HG03469 (cell line): ENCODE results near the gene ZNF846.
"Not testable (repeated sequence)": the region's sequence is repeated elsewhere in the genome, so short reads cannot be mapped to it uniquely, and the experiment has no call there.

Experiments used
- ATAC-seq: cut with Tn5 transposase; IDR thresholded peaks from one replicate; pipeline ENCODE4 v1.9.1; 2021; ENCODE audit warnings: mild to moderate bottlenecking, moderate library complexity, moderate number of reproducible peaks; ENCODE audit not compliant: unreplicated experiment

Gene ZNF846

DNA sequence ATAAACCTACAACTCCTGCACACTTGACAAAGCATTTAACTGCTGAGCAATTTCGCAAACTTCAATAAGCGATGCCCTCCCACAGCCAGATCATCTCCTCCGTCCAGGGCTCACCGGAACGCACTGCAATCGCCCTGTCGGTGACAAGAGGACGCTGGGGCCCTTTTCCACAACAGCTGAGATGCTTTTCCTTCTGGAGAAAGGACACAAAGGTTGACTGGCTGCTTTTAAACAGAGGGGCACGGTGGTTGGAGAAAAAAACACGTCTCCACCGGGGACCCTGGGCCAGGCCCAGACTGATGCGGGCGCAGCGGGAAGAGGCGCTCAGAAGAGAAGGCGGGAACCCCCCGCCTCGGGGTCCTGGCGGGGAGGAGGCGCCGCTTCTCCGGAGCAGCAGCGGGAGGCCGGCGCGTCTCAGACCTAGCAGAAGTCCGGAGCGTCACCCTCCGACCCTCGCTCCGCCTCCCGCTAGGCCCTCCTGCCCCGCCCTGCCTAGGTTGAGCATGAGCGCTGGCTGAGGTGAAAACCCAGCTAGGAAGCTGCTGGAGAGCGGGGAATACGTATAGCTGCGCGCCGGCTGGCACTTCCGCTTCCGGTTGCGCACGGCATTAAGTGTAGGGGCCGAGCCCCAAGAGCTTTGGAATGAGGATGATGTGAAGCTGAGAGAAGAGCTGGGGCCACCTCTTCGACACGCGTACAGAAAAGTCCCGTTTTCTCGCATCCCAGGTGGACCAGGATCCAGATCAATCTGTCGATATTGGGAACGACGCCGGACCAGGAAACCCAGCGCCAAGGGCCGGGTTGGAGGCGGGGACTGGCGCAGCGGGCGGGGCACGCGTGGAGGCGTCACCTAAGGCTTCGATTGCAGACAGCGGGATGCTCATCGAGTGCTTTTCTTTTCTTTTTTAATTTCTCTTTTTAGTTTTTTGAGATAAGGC is at the start of gene ZNF846:
Gene ZNF846 (minus strand): TSS at position 564 of the 938 bp plus-strand sequence. CDS start 3,788 bp downstream, outside the sequence.
- ATAC-seq: peak; percentile 93

DNA sequence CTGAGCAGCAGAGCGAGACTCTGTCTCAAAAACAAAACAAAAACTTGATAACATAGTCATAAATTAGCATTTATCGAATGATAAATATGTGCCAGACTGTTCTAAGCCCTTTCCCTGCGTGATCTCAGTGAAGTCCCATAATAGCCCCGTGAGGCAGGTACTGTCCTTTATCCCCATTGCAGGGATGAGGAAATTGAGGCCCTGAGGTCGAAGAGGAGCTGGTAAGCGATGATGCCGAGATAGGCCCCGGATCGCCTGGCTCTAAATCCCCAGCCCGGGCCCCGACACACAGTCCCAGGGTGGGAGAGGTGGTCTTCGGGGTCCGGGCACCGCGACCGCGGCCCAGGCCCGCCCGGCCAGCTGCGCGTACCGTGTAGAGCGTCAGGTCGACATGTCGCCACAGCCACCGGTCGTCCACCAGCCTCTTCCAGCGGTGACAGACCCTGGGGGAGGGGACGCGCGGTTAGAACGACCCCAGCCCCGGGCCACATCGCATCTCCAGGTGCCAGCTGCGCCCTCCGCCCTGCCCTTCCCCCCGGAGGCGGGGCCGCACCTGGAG is 49.7 kb upstream of the ZNF846 start:
- ATAC-seq: no peak

DNA sequence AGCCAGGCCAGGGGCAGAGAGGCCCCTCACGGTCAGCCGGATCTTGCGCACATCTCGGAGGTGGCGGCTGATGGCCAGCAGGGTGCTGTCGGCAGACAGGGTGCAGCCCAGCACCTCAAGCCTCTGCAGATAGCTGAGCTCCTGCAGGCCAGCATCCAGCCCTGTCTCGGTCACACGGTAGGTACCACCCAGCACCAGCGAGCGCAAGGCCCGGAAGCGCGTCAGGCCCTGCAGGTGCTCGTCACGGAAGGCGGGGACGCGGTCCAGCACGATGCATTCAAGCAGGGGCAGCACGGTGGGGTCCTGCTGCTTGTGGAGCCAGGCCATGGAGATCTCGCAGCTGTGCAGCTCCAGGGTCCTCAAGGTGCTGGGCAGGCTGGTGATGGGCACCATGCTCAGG is 42.6 kb upstream of the ZNF846 start:
- no peak for ATAC-seq

DNA sequence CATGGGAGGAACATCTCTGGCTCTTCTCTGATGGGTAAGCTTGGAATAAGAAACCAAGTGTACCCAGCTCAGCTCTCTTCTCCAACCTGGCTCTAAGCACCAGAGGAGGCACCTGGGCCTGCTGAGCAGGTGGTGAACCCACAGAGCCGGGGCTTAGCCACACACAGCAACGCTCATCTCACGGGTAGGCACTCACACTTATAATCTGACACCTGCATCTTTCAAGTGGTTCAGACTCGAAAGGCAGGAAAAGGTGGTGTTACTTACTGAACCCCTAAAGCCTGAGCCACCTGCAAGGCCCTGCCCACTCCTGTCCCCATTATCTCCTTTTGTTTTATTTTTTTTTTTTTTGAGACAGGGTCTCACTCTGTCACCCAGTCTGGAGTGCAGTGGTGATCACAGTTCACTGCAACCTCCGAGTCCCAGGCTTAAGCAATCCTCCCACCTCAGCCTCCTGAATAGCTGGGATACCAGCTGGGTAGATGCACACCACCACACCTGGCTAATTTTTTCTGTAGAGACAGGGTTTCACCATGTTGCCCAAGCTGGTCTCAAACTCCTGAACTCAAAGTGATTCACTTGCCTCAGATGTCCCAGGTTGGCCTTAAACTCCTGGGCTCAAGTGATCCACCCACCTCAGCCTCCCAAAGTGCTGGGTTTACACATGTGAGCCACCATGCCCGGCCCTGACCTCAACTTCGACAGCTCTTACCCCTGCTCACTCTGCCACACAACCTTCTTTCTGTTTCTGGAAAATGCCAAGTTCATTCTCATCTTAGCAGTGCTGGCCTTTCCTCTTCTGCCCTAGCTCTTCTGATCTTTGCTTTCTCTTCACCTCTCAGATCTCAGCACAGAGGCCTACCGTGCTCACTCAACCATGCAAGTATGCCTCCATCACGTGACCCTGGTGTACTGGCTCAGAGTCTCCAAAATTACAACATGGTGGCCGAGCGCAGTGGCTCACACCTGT is 40.6 kb upstream of the ZNF846 start:
- ATAC-seq: no peak

DNA sequence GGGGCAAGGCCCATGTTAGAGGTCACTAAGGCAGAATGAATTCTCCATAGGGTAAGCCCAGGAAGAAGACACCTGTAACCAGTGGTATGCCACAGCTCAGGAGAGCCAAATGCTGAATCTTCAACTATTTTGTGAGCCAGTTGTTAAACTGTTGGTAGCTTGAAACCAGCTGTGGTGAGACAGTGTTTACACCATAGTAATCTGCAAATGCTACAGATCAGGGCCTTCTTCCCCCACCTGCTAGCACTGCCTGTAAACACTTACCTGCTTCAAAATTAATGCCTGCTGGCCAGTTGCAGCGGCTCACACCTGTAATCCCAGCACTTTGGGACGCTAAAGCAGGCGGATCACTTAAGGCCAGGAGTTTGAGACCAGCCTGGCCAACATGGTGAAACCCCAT is 38.3 kb upstream of the ZNF846 start:
- ATAC-seq: no peak

DNA sequence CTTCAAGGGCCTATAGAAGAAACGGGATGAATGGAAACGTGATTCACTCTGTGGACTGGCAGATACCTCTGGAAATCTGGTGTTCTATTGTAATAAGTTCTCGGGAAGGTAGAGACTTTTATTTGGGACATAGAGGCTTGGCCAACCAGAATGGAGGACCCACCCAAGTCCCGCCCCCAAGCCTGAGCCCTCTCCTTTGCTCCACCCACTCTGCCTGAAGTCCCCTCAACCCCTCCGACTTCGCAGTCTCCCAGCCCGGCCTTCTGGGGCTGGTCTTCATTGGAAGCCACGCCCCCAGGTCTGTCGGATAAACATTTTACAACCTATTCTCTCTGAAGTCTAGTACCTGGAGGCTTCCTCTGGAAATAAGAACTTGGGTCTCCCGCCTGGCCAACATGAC is 33.4 kb upstream of the ZNF846 start:
- no peak for ATAC-seq

DNA sequence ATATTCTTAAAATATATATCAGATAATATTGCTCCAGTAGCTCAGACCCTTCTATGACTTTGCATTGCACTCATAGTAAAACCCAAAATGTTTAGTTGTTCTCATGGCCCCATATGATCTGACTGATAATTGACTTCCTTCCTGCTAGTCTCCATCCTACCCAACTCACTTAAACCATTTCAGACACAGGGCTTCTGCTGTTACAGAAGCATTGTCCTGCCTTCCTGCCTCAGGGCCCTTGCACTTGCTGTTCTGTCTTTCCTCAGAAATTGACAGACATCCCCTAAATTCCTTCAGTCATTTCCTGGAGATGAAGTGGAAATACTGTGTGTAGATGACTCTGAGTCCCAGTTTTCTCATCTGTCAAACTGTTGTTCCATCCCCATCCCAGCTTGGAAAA is 30.6 kb upstream of the ZNF846 start:
- ATAC-seq: no peak

DNA sequence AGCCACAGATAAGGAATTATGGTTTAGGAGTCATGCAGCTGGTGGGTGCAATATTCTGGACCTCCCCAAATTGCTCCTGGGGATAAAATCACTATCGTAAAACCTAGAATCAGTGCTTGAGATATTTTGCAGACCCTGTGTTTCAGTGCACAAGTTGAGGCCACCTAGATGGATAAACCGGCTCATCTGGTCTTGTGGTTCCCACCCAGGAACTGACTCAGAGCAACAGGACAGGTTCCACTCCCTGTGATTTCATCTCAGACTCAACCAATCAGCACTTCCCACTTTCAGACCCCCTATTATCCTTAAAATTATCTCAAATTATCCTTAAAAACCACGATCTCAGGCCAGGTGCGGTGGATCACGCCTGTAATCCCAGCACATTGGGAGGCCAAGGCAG is 29.3 kb upstream of the ZNF846 start:
- ATAC-seq: no peak

DNA sequence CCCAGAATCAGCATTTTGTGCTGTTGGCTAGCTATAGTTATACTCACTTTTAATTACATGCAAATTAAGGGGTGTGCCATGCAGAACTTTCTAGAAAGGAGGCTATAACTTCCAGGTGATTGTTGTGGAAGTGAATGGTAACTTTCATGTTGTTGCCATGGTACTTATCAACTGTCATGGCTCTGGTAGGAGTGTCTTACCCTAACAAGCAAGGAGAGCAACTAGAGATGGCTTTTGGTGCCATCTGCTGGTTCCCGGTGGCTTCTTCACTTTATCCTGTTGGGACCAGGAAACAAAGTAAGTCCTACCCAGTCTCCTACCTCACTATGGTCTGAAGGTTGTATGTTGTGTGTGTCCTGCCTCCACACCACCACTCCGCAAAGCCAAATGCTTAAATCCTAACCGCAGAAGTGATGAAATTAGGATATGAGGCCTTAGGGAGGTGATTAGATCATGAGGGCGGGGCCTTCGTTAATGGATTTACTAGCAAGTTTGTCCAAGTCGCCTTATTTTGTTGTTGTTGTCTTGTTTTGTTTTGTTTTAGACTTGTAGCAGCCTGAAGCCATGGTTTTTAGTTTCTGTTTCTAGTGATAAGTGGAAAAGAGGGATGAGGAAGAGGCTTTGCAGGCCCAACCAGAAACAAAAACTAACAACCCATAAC is 27.7 kb upstream of the ZNF846 start:
- peak; percentile 50 for ATAC-seq

DNA sequence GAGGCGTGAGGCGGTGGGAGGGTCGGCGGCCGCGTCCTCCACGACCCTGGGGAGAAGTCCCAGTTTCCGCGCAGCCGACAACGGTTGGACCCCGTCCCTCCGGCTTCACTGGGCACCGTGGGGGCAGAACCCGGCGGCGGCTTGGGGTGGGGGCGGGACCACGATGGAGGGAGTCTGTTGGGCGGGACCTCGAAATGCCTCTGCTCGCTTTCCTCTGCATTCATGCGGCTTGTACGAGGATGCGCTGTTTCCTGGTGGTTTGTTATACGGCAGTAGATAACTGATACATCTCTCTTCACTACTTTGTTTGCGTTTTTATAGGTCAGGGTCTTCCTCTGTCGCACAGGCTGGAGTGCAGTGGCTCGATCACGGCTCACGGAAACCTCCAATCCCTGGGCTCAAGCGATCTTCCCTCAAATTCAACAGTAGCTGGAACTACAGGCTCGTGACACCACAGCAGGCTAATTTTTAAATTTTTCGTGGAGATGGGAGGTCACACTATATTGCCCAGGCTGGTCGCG is 24.6 kb upstream of the ZNF846 start:
- no peak for ATAC-seq

DNA sequence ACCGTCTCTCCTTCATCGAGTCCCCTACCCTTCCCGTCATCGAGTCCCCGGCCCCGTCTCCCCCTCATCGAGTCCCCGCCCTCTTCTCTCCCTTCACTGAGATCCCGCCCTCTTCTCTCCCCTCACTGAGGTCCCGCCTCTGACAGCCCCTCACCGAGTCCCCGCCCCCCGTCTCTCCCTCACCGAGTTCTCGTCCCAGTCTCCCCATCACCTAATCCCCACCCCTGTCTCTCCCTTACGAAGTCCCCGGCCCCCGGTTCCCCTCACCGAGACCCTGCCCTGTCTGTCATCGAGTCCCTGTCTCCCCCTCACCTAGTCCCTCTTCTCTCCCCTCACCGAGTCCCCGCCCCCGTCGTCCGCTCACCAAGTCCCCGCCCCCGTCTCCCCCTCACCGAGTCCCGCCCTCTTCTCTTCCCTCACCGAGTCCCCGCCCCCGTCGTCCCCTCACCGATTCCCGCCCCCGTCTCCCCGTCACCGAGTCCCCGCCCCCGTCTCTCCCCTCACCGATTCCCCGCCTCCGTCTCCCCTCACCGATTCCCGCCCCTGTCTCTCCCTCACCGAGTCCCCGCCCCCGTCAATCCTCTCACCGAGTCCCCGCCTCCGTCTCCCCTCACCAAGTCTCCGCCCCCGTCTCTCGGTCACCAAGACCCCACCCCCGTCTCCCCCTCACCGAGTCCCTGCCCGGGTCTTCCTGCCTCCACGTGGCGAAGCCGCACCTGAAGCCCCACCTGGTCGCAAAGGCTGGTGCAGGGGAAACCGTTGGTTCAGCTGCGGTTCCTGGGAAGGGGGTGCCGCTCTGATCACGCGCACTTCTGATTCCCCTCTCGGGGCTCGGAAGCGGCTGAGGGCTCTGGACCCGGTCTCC is 23.9 kb upstream of the ZNF846 start:
- no peak for ATAC-seq

DNA sequence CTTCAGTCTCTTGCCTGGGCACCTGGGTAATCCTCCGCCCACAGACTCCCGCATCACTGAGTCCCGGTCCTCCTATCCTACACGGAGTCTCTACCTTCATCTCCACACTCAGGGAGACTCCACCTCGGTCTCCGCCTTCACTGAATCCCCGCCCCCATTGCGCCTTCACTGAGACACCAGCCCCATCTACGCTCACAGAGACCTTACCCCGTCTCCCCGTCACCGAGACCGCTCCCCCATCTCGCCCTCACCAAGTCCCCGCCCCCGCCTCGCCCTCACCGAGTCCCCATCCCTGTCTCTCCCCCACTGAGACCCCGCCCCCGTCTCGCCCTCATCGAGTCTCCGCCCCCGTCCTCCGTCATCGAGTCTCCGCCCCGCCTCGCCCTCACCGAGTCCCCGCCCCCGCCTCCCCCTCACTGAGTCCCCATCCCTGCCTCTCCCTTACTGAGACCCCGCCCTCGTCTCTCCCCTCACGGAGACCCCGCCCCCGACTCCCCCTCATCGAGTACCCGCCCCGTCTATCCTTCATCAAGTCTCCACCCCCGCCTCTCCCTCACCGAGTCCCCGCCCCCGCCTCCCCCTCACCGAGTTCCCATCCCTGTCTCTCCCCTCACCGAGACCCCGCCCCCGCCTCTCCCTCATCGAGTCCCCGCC is 23.1 kb upstream of the ZNF846 start:
- no peak for ATAC-seq

DNA sequence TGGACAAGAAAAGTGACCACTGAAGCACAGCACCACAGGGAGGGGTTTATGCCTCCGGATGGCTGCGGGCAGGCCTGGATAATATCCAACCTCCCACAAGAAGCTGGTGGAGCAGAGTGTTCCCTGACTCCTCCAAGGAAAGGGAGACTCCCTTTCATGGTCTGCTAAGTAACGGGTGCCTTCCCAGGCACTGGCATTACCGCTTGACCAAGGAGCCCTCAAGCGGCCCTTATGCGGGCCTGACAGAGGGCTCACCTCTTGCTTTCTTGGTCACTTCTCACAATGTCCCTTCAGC is 22.5 kb upstream of the ZNF846 start:
- not testable (repeated sequence) for ATAC-seq

DNA sequence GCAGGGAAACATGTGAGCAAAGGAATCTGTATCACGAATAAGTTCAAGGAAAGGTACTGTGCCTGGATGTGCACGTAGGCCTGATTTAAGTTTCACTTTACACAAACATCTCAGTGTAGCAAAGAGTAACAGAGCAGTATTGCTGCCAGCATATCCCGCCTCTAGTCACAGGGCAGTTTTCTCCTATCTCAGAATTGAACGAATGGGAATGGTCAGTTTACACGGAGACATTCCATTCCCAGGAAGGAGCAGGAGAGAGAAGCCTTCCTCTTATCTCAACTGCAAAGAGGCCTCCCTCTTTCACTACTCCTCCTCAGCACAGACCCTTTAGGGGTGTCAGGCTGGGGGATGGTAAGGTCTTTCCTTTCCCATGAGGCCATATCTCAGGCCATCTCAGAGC is 21.0 kb upstream of the ZNF846 start:
- ATAC-seq: not testable (repeated sequence)

DNA sequence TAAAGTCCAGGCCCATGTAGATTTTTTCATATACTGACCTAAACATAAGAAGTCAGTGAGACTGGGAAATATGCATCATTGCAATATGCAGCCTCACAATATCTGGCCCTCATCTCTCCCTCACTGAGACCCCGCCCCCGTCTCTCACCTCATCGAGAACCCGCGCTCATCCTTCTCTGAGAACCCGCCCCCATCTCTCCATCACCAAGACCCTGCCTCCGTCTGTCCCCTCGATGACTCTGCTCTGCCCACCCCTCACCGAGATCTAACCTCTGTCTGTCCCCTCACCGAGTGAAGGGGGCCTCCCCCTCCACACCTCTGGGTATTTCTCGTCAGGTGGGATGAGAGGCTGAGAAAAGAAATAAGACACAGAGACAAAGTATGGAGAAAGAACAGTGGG is 20.5 kb upstream of the ZNF846 start:
- ATAC-seq: no peak

DNA sequence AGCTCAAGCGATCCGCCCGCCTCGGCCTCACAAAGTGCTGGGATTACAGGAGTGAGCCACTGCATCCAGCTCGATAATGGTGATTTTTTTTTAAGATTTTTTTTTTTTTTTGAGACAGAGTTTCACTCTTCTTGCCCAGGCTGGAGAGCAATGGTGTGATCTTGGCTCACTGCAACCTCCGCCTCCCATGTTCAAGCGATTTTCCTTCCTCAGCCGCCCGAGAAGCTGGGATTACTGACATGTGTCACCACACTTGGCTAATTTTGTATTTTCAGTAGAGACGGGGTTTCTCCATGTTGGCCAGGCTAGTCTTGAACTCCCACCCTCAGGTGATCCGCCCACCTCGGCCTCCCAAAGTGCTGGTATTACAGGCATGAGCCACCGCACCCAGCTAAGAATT is 20.1 kb upstream of the ZNF846 start:
- not testable (repeated sequence) for ATAC-seq

DNA sequence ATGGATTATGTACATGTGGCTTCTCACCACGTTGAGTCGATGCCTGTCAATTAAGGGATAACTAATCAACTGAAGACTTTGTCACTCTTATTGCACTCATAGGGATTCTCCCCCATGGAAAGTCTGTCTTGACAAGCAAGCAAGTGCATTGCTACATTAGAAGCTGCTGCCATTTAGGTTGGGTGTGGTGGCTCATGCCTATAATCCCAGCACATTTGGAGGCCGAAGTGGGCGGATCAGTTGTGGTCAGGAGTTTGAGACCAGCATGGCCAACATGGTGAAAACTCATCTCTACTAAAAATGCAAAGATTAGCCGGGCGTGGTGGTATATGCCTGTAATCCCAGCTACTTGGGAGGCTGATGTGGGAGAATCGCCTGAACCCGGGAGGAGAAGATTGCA is 18.3 kb upstream of the ZNF846 start:
- no peak for ATAC-seq

DNA sequence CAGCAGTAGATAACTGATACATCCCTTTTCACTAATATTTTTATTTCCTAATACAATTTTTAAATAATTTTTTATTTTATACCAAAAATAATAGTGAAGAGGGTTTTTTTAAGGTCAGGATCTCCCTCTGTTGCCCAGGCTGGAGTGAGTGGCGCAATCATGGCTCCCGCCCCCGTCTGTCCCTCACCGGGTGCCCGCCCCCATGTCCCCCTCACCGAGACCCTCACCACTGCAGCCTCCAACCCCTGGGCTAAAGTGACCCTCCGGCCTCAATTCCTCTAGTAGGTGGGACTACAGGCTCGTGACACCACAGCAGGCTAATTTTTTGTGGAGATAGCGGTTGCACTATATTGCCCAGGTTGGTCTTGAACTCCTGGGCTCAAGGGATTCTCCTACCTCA is 17.8 kb upstream of the ZNF846 start:
- ATAC-seq: no peak
